Stimulated activated CD8-positive, alpha-beta memory T cell treated with anti-CD3 and anti-CD28 coated beads, Interleukin-15, amount 100 ng/mL, for 4 hours (primary cell): Measurements from ENCODE around the gene QKI.
A peak's percentile ranks its signal among the peaks of the same experiment; 100 is the strongest.
"Not testable (repeated sequence)": the region's sequence is repeated elsewhere in the genome, so short reads cannot be mapped to it uniquely, and the experiment has no call there.

Experiments
- DNase-seq, 2 donors: peaks; one replicate each; pipeline ENCODE4 v3.0.0-alpha.2; 2020; ENCODE audit warnings: low read depth in 2 of 2

The QKI gene

DNA sequence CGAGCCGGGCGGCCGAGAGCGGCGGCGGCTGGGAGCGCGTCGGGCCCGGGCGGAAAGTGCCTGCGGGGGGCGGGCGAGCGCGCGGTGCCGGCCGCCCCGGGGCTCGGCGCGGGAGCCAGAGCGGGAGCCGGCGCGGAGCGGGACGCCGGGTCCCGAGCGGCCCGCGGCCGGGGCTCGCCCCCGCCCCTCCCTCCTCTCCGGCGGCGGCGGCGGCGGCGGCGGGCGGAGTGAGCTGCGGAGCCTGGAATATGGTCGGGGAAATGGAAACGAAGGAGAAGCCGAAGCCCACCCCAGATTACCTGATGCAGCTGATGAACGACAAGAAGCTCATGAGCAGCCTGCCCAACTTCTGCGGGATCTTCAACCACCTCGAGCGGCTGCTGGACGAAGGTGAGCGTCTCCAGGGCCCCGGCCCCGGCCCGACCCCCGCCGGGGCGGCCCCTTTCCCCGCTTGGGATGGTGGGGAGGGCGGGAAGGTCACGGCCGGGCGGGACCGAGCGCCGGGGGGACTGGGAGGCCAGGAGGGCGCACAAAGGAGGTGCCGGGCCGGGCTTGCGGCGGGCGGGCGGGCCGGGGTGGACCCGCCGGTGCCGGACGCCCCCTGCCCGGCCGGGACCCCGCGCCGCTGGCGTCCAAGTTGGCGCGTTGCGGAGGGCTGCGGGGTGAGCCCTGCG, 565 bp downstream of the QKI start:
- peak in 1 of 2 donors; percentile 12 for DNase-seq

GRCh38 chr6:163415620-163416556, 1.4 kb downstream of the QKI start:
- no peak for DNase-seq

- DNase-seq = no peak
Measured at GRCh38 chr6:163416557-163417253, 2.2 kb downstream of the QKI start.

DNA sequence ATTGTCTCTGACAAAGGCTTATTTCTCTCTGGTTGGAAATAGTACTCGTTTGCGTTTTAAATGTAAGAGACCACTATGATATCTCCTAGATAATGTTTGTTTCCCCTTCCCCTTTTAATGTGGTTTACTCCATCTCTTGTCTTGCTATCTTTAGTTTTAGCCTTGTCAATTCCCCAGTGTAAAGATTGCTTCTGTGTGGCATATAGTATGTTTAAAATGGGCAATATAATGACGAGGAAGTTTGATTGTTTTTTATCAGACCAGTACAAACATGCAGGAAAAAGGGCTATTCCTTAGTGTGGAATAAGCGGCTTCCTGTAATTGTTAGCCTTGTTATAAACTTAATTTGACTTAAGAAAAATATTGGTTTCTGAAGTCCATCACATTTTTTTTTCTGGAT, 3.1 kb downstream of the QKI start:
- DNase-seq = no peak

GRCh38 chr6:163418311-163419029, 4.0 kb downstream of the QKI start:
- DNase-seq = no peak

- no peak for DNase-seq
Measured at GRCh38 chr6:163419413-163420288, 5.1 kb downstream of the QKI start.

DNA sequence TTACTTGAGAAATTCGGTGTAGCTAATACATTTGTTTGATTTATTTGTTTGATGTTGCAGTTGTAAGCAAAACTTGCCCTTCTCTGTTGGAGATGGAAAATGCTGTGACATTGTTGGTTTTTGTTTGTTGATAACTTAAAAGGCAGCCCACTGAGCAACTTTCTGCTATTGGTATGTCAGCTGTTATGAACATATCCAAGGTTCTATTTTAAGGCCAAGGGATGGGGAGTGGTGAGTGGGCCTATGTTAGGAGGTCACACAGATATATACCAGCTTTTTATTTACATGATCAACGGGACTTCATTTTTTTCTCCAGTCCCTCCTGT, 5.7 kb downstream of the QKI start:
- no peak for DNase-seq

DNA sequence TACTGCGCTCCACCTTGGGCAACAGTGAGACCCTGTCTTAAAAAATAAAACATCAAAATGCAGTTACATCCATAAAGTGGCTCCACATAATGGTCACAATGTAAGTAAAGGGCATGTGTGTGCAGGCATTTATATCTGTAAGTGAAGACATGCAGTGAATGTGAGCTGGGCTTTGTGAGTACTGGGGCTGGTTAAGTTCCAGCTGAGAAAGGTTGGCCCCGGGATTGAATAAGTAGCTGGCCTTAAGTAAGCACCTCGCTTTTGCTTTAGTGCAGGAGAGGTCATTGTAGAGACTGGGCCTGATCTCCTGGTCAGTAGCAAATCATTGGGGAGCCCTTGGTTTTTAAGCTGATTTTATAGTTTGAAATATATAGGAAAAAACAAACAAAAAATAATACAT, 8.0 kb downstream of the QKI start:
- no peak for DNase-seq

DNA sequence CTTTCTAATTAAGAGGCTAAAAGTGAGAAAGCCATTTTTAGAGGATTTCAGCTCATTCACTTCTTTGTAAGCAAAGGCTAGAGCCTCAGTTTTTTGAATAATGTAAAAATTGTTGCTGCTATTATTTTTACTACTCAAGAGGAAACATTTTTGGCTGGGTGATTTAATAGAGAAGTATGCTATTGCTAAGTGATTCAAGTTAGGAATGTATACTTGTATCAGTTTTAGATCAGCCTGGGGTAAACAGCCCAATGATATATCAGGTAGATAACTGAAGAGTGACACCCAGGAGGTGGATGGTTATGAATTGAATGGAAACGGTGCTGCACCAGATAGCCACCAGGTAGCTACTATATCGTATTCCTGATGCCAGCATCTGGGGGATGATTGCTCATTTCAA, 9.2 kb downstream of the QKI start:
- no peak for DNase-seq

- no peak for DNase-seq
Measured at GRCh38 chr6:163427498-163428254, 13.2 kb downstream of the QKI start.

GRCh38 chr6:163428373-163428772, 13.9 kb downstream of the QKI start:
- no peak for DNase-seq

- no peak for DNase-seq
Measured at GRCh38 chr6:163429858-163430448, 15.4 kb downstream of the QKI start.

DNA sequence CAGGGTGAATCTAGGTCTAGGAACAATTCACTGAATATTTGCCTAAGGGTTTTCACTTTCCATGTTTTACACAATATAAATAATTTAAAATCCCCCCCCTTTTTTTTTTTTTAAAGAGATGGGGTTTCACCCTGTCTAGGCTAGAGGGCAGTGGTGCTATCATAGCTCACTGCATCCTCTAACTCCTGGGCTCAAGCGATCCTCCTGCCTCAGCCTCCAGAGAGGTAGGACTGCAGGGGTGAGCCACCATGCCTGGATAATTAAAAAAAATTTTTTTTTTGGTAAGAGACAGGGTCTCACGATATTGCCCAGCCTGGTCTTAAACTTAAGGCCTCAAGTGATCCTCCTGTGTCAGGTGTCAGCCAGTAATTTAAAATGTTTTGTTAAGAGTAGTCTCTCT, 17.8 kb downstream of the QKI start:
- DNase-seq = no peak

DNA sequence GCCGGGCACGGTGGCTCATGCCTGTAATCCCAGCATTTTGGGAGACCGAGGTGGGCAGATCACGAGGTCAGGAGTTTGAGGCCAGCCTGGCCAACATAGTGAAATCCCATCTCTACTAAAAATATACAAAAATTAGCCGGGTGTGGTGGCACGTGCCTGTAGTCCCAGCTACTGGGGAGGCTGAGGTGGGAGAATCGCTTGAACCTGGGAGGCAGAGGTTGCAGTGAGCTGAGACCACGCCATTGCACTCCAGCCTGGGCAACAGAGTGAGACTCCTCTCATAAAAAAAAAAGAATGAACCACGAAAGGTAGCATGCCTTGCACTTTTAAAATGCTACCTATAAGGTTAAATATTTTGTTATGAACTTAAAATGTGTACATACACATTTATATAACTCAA, 19.0 kb downstream of the QKI start:
- DNase-seq = not testable (repeated sequence)

DNA sequence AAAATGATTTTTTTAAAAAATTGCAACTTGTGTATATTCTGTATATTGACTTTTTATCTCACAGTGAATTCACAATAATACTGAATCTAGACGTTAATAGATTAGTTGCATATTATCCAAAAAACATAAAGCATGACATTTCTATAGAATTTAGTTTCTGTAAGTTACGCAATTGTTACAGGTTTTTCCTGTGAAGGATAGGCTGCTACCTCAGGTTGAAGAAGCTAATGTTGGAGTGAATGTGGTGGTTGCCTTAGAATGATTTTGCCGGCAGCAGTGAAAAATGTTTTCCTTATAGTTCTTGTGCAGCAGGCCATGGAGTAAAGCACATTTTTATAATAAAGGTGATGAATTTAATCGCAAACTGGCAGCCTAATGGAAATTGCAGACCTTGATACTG, 20.5 kb downstream of the QKI start:
- DNase-seq = no peak

DNA sequence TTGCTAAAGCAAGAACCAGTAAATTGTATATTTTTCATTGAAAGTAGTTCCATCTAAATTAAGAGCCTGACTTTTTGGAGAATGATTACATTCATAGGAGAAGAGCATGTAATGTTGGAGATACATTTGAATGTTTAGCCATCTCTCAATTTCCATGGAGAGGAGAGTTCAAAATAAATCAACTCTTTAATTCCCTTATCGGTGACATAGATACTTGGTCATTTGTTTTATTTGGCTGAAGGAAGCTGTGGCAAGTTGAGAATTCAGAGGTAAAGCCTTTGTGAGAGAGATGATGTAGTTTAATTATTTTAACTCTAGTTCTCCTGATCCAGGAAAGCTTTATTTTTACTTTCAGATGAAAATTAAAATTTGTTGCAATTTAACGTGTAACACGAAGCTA, 22.3 kb downstream of the QKI start:
- DNase-seq = no peak

- DNase-seq = no peak
Measured at GRCh38 chr6:163437466-163437865, 22.9 kb downstream of the QKI start.

- no peak for DNase-seq
Measured at GRCh38 chr6:163438298-163438939, 23.9 kb downstream of the QKI start.

- no peak for DNase-seq
Measured at GRCh38 chr6:163438940-163439335, 24.4 kb downstream of the QKI start.
